Stimulated activated CD4-positive, alpha-beta T cell treated with anti-CD3 and anti-CD28 coated beads, Interleukin-4, amount 100 ng/mL, for 1 hour (primary cell): ENCODE data around the gene TRABD.

Source experiments
- DNase-seq: peaks from one replicate; pipeline ENCODE4 v3.0.0-alpha.2; 2020

The TRABD gene

GRCh38 chr22:50246242-50247175, 60.8 kb downstream of the TRABD start:
- no peak for DNase-seq

DNA sequence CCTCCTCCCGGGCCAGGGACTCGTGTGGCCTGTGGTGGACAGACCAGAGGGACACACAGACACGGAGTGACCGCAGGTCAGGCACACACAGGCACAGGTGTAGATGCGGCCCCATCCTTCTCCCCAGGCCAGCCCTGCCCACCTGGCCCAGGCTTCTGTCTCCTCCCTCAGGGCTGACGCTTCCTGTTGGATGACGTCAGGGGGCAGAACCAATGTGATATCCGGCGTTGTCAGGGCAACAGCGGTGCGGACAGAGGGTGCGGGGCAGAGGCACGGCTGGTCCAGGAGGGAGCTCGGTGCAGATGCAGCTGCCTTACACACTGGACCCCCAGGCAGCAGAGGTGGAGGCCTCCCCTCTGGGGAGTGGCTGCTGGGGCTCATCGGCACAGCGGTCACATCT, 62.0 kb downstream of the TRABD start:
- no peak for DNase-seq

DNA sequence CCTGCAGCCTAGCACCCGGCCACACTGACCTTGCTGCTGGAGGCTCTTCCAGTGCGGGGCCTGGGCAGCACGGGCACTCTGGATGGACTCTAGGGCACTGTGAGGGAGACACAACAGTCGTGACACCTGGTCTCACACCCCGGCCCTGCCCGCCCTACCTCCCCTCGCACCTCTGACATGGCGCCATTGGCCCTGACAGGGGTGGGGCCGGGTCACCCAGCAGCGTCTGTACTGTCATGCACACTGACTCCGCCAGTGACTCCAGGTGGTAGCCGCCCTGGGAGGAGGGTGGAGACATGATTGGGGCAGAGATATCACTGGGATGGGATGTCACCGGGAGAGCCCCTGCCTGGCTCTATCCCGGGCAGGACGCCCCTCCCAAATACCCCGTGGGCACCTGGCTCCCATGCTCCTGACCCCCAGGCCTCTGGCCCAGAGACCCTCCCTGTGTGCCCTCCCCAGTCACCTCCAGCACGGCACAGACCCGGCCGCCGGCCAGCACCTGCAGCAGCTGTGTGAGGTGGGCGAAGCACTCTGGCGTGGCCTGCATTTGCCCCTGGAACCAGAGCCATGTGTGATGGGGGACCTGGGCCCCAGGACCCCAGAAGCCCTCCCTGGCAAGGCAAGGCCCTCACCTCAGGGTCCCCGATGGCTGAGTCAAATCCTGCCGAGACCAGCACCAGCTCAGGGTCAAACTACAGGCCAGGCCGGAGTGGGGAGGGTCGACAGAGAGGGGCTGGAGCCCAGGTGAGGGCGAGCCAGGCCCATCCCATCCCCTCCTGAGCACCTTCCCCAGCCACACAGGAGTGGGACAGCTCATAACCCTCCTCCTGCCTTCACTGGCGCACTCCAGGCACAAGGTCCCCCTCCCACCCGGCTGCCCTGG, 62.7 kb downstream of the TRABD start:
- no peak for DNase-seq
